Stimulated activated CD4-positive, alpha-beta T cell treated with anti-CD3 and anti-CD28 coated beads, Interleukin-4, amount 100 ng/mL, for 48 hours (primary cell): ENCODE results near the gene CLINT1.
"Not testable (repeated sequence)": the region's sequence is repeated elsewhere in the genome, so short reads cannot be mapped to it uniquely, and the experiment has no call there.

ENCODE experiments used
- DNase-seq, 2 donors: peaks; one replicate each; pipeline ENCODE4 v3.0.0-alpha.2; 2020; ENCODE audit warnings: low read depth in 2 of 2

Gene CLINT1

GRCh38 chr5:157862183-157862851, 3.4 kb upstream of the CLINT1 start:
- no peak for DNase-seq

- DNase-seq = no peak
Observed at GRCh38 chr5:157860898-157861890, 2.2 kb upstream of the CLINT1 start.

DNA sequence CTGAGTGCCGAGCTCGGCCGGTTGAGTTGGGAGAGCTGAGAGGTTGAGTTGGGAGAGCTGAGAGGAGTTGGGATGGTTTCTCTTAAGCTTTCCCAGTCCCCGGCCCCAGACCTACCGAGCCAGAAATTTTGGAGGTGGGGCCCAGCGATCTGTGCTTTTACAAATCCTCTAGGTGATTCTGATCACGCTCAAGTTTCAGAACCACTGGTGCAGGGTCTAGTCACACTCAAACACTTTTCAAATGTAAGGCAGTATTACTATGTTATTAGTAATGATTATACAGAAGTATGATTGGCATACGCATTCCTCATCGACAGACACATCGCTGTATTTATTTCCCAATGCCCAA, 256 bp upstream of the CLINT1 start:
- DNase-seq = no peak

- no peak for DNase-seq
Observed at GRCh38 chr5:157857816-157858526, 974 bp downstream of the CLINT1 start.

- no peak for DNase-seq
Observed at GRCh38 chr5:157855404-157855994, 3.4 kb downstream of the CLINT1 start.

- not testable (repeated sequence) for DNase-seq
Observed at GRCh38 chr5:157853365-157853764, 5.6 kb downstream of the CLINT1 start.

DNA sequence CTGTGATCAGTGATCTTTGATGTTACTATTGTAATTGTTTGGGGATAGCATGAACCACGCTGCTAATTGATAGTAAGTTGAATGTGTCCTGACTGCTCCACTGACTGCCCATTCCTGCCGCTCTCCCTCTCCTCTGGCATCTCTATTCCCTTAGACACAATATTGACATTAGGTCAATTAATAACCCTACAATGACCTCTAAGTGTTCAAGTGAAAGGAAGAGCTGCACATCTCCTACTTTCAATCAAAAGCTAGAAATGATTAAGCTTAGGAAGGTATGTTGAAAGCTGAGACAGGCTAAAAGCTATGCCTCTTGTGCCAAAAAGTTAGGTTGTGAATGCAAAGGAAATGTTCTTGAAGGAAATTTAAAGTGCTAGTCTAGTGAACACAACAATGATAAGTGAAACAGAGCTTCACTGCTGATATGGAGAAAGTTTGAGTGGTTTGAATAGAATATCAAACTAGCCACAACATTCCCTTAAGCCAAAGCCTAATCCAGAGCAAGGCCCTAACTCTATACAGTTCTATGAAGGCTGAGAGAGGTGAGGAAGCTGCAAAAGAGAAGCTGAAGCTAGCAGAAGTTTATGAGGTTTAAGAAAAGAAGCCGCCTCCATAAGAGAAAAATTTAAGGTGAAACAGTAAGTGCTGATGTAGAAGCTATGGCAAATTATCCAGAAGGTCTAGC, 12.9 kb downstream of the CLINT1 start:
- no peak for DNase-seq

DNA sequence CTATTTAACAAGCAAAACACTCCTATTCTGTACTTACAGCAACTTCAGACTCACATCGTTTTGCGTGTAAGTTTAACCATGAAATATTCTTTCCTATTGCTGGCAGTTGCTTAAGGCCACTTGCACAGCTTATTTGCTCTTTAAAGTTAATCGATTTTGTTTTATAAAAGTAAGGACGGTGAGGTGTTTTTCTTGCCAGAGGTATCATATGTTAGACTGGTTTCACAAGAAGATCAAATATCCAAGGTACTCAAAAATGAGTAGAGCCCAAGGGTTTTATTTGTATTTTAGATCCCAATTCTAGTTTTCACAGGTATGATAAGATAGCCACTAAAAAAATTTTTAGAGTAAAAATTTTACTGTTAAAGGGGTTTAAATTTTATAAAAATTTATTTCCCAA, 16.2 kb downstream of the CLINT1 start:
- DNase-seq = no peak

DNA sequence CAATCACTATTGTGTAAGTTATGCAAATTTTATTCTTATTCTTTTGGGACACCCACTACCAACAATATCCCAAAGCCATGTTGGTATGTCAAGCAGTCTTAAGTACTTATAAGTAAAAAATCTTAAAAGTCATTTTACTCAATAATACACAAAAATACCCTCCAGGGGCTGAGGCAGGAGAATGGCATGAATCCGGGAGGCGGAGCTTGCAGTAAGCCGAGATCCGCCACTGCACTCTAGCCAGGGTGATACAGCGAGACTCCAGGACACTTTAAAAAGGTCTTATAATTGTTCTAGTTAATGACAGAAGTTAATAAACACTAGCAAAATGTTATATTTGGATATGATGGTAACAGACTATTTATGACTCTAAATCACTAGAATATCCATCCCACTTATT, 16.8 kb downstream of the CLINT1 start:
- no peak for DNase-seq

DNA sequence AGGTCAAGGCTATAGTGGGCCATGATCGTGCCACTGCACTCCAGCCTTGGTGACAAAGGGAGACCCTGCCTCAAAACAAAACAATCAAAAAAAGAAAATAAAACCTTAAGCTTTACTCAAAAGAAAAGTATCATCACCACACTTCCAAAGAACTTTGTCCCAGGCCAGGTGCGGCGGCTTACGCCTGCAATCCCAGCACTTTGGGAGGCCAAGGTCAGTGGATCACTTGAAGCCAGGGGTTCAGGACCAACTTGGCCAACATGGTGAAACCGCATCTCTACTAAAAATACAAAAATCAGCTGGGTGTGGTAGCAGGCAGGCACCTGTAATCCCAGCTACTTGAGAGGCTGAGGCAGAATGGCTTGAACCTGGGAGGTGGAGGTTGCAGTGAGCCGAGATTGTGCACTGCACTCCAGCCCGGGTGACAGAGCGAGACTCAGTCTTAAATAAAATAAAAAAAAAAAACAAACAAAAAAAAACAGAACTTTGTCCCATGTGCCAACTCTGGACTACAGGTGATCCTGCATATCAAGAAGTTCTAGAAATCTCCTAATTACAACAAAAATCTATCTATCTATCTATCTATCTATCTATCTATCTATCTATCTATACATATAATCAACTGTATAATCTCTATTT, 19.7 kb downstream of the CLINT1 start:
- no peak for DNase-seq

DNA sequence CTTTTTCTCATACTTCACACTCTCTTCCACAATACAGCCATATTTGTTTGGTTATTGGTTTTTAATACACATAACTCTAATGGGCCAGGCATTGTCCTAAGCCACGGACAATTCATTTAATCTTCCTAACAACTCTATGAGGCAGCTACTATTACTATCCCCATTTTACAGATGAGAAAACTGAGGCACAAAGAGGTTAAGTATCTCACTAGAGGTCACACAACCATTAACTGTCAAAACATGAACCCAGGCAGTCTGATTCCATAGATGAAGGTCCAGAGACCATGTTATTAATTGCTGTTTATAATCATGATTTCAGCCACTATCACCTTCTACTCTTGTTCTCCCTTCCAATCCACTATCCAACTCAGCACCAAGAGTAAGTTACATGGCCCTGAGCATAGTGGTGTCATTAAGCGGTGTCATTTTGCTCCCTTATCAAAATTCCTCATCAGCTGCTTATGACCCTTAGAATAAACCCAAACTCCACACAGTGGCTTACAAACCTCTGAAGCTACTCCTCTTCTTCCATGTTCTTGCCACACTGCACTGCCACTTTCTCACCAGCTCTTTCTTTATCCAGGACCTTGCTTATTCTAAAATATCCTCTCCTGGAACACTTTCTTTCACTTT, 22.7 kb downstream of the CLINT1 start:
- no peak for DNase-seq

- DNase-seq = no peak
Observed at GRCh38 chr5:157835041-157835440, 23.9 kb downstream of the CLINT1 start.

DNA sequence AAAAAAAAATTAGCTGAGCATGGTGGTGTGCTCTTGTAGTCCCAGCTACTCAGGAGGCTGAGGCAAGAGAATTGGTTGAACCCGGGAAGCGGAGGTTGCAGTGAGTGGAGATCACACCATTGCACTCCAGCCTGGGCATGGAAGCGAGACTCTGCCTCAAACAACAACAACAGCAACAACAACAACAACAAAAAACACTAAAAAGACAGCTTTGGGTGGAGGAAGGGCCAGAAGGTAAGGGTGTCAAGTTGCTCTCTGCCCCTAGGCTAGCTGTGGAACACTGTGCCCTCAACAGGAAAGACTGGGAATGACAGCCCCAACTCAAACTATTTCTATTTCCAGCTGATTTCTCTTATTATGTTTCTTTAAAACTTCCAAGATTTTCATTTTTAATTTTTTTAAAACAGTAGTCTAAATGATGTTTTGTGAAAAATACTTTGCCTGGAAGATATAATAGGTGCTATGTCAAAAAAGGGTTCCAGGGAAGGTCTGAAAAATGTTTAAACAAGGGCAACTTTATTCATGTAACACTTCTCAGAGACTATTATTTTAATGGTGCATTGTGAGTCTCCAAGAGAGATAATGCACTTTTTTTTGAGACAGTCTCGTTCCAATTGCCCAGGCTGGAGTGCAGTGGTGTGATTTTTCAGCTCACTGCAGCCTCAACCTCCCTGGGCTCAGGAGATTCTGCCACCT, 29.9 kb downstream of the CLINT1 start:
- no peak for DNase-seq

DNA sequence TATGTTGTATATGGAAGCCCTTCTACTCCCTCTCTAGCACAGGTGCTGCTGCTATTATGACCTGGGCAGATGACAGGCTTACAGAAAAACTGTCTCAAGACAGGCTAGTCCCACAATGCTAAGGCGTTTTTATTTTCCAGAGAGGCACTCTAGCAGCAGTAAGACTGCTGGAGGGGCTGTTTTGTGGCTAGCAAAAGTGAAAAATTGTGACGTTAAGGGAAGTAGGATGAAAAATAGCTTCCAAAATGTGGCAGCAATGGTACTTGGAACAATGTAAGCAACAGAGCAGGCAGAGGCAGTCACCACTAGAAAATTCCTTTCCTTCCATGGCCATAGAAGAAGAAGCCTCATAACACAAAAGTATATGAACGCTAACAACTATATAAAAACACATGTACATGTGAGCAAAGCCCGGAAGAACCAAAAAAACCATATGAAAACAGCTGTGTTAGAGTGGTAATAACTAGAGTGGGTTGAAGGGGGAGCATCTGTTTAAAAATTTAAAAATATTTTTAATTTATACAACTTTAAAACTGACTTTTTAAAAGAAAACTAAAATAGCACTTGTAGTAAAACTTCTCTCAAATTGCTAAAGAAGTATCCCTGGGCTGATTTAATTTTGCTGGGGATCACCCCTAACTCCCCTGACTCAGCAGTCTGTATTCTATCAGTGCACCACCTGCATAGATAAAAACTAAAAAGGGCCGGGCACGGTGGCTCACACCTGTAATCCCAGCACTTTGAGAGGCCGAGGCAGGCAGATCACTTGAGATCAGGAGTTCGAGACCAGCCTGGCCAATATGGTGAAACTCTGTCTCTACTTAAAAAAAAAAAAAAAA, 30.6 kb downstream of the CLINT1 start:
- DNase-seq = no peak

DNA sequence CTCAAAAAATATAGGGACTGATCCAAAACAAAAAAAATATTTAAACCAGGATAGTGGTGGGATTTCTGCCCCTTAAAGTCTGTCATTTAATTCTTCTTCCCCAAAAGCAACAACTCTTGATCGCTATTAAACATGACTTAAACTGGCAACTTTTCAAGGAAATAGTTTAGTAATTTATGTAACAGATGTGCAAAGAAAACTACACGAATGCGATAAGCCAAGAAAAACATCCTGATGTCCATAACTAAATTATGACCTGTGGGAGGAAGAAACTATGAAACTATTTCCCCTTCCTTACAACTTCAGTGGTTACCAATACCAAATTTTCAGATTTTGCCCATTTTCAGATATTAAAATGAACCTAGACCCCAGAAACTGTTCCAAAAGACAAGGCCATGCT, 31.5 kb downstream of the CLINT1 start:
- no peak for DNase-seq

- no peak for DNase-seq
Observed at GRCh38 chr5:157823655-157824054, 35.3 kb downstream of the CLINT1 start.

- DNase-seq = peak in 1 of 2 donors; percentile 6
Observed at GRCh38 chr5:157821822-157822622, 36.9 kb downstream of the CLINT1 start.

DNA sequence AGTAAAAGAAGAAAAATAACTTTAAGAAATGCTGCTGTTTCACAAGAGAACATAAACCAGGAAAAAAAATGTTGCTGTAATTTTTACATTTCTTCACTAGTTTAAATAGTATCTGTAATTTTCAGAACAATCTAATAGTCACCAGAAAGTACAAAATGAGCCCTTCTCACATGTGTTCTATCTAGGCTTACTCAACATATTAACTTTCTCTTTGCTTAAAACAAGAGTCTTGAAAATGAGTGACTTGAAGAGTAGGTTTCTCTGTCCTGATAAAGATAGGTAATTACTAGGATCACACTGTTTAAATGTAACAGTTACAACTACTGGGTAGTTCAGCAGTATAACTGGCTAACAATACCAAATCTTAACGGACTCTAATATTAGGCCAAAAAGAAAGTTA, 37.5 kb downstream of the CLINT1 start:
- no peak for DNase-seq
